Naive thymus-derived CD8-positive, alpha-beta T cell (primary cell): ENCODE data around the gene MAD1L1. TPM values are rescaled to one million over a fixed set of nuclear protein-coding genes. Genes with fewer than 3 reads are reported as not detected.
A peak's percentile ranks its signal among the peaks of the same experiment; 100 is the strongest.
"Not testable (repeated sequence)": the region's sequence is repeated elsewhere in the genome, so short reads cannot be mapped to it uniquely, and the experiment has no call there.

ENCODE experiments used
- ATAC-seq, 2 donors: fragments of 150-1000 bp; cut with Tn5 transposase in 1 of 2; sonication (Bioruptor Pico), chemical (Tn5 transposase) in 1 of 2; 1 replicate in 1 of 2; 2 replicates in 1 of 2; pipeline ENCODE4 v1.10.0; 2021; ENCODE audit warnings: mild to moderate bottlenecking in 2 of 2, moderate library complexity in 2 of 2
- POLR2A ChIA-PET: fragments of 350-600 bp; sonication (Branson Sonifier 250); formaldehyde crosslinking; loops from one replicate; lab custom pipeline; 2021; ENCODE audit warnings: antibody characterized with exemption; lab: Charles Lee
- DNase-seq, 10 donors: peaks; one replicate each; pipeline versions ENCODE4 v3.0.0 to v3.0.0-alpha.2; 2020 to 2022
- H3K27ac Mint-ChIP-seq, 10 donors: one replicate each; pipeline ENCODE4 v1.8.0; 2020 to 2022; ENCODE audit warnings: mild to moderate bottlenecking in 10 of 10, mixed read lengths in 10 of 10, moderate library complexity in 4 of 10, inconsistent platforms in 1 of 10
- H3K27me3 Mint-ChIP-seq, 5 donors: one replicate each; pipeline ENCODE4 v1.8.0; 2021 to 2022; ENCODE audit warnings: mixed read lengths in 5 of 5
- H3K36me3 Mint-ChIP-seq, 3 donors: one replicate each; pipeline ENCODE4 v1.8.0; 2020 to 2022; ENCODE audit warnings: mixed read lengths in 3 of 3, mild to moderate bottlenecking in 2 of 3, inconsistent platforms in 1 of 3
- H3K4me1 Mint-ChIP-seq, 4 donors: one replicate each; pipeline ENCODE4 v1.8.0; 2021 to 2022; ENCODE audit warnings: mixed read lengths in 4 of 4
- H3K4me3 Mint-ChIP-seq, 10 donors: one replicate each; pipeline ENCODE4 v1.8.0; 2020 to 2022; ENCODE audit warnings: mild to moderate bottlenecking in 10 of 10, mixed read lengths in 10 of 10, moderate library complexity in 6 of 10, inconsistent platforms in 1 of 10
- H3K9me3 Mint-ChIP-seq, 9 donors: one replicate each; pipeline ENCODE4 v1.8.0; 2020 to 2022; ENCODE audit warnings: mixed read lengths in 9 of 9, mild to moderate bottlenecking in 3 of 9, inconsistent platforms in 1 of 9, moderate library complexity in 1 of 9
- polyA plus RNA-seq, 3 donors: library from polyadenylated mRNA; unstranded; fragments of 300-500 nt; fragmentation: Illumina TruSeq; gene quantifications; one replicate each; pipeline ENCODE4 v1.2.3, GENCODE V29; 2021
- total RNA-seq, 8 experiments: library from RNA in 2 of 8; stranded (reverse) in 2 of 8; gene quantifications; one replicate each; pipeline ENCODE4 v1.2.3 and lab custom pipeline; 2021 to 2026

MAD1L1 gene
- total and polyA plus RNA-seq, 5 experiments from 2014 or later = 84.5 to 243 (median 146) TPM

GRCh38 chr7:1815551-1816281 lies 417.0 kb downstream of the MAD1L1 start:
- H3K9me3 Mint-ChIP-seq, DNase-seq, H3K4me3 Mint-ChIP-seq, H3K27me3 Mint-ChIP-seq, H3K36me3 Mint-ChIP-seq, ATAC-seq, POLR2A ChIA-PET: not testable (repeated sequence)
- peaks cover 11 to 34% (median 27%) of the 10 kb centered on the region in 4 donors for H3K4me1 Mint-ChIP-seq
- H3K27ac Mint-ChIP-seq = peak overlapping the region in 1 of 10 donors; percentile 27

- H3K36me3 Mint-ChIP-seq = peaks cover 0 to 9% (median 0%) of the 10 kb centered on the region in 3 donors
- H3K27me3 Mint-ChIP-seq = no peaks in the 10 kb centered on the region
- ATAC-seq (no peak), DNase-seq (no peak)
- H3K27ac Mint-ChIP-seq = no peak overlapping the region
- POLR2A ChIA-PET = no interaction called here
- H3K4me1 Mint-ChIP-seq = peaks cover 10 to 28% (median 22%) of the 10 kb centered on the region in 4 donors
- no peaks in the 10 kb centered on the region for H3K9me3 Mint-ChIP-seq
- H3K4me3 Mint-ChIP-seq = no peak overlapping the region
Measured at GRCh38 chr7:1815051-1815481, 417.7 kb downstream of the MAD1L1 start.

DNA sequence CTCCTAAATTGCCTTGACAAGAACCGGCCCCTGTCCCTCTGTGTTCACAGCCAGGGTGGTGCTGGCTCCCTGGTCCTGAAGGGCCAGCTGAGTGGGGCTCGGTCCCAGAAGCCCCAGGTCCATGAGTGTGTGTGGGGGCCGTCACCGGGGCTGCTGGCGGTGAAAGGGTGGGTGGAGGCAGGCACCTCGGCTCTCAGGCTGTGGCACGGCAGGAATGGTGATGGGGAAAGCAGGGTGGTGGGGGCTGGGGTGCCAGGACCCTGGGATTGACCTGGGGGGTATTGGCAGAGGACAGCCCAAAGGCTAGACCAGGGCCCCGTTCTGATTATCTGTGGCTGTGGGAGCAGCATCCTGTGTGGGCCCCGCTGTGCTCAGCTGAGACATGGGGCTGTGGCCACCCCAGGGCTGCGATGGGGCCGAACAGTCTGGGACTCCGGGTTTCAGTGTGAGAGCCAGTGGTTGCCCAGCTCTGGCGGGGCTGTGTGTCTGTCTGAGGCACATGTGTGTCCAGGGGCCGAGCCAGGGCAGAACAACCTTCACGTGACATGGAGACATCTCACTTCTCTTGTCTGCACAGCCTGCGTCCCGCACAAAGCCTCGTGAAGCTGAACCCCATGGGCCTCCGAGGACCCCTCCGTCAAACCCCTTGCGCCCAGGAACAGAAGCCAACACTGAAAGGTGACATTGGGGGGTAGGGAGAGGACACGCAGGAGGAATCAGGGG lies 418.5 kb downstream of the MAD1L1 start:
- H3K9me3 Mint-ChIP-seq = no peaks in the 10 kb centered on the region

DNA sequence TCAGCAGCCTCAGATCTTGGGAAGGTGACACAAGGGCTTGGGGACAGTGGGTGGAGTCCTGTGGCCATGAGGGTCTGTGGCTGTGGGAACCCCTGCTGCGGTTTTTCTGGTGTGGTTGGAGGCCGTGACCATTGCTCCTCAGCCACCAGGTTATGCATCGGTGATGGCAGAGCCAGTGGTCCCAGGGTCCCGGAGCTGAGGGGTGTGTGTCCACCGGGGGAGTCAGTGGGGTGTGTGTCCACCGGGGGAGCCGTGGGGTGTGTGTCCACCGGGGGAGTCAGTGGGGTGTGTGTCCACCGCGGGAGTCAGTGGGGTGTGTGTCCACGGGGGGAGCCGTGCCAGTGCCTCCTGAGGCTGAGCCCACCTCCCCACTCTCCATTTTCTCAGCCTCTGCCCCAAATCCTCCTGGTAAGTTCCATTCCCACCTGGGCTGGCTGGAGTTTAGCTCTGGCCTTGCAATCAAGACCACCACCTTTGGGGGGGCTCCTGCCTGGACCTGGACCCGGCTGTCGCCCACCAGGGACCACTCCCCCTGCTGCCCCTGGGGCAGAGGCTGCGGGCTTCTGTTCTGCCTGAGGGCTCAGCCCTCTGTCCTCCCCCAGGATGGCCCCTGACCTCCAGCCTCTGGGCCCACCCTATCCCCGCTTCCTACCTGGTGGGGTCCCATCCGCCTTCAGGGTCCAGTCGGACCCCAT lies 419.2 kb downstream of the MAD1L1 start:
- ATAC-seq (no peak), DNase-seq (no peak)
- Mint-ChIP-seq H3K9me3 (no peaks in the 10 kb centered on the region), H3K36me3 (peaks cover 0 to 9% (median 0%) of the 10 kb centered on the region in 3 donors), H3K27ac (peak overlapping the region in 1 of 10 donors; percentile 87), H3K27me3 (no peaks in the 10 kb centered on the region), H3K4me3 (no peak overlapping the region), H3K4me1 (peaks cover 0 to 15% (median 8%) of the 10 kb centered on the region in 4 donors)
- POLR2A ChIA-PET = no interaction called here

More for the DNA sequence above, 418.5 kb downstream of the MAD1L1 start:
- Mint-ChIP-seq H3K27me3 (no peaks in the 10 kb centered on the region), H3K4me1 (peaks cover 4 to 20% (median 14%) of the 10 kb centered on the region in 4 donors), H3K4me3 (no peak overlapping the region), H3K27ac (peak overlapping the region in 2 of 10 donors; percentile 29), H3K36me3 (peaks cover 0 to 9% (median 0%) of the 10 kb centered on the region in 3 donors)
- ATAC-seq (no peak), DNase-seq (no peak)
- POLR2A ChIA-PET = no interaction called here

- Mint-ChIP-seq H3K4me1 (peaks cover 1 to 8% (median 6%) of the 10 kb centered on the region in 4 donors), H3K9me3 (no peaks in the 10 kb centered on the region), H3K27me3 (no peaks in the 10 kb centered on the region), H3K4me3 (no peak overlapping the region), H3K27ac (peak overlapping the region in 1 of 10 donors; percentile 87), H3K36me3 (peaks cover 0 to 9% (median 0%) of the 10 kb centered on the region in 3 donors)
- POLR2A ChIA-PET = no interaction called here
- ATAC-seq (peak in 1 of 2 donors; percentile 65), DNase-seq (peak in 2 of 10 donors; percentile 18 to 33)
Measured at GRCh38 chr7:1812509-1813393, 420.0 kb downstream of the MAD1L1 start.

GRCh38 chr7:1811850-1812508 lies 420.8 kb downstream of the MAD1L1 start:
- Mint-ChIP-seq H3K27me3 (no peaks in the 10 kb centered on the region), H3K27ac (peak overlapping the region in 1 of 10 donors; percentile 43), H3K4me3 (no peak overlapping the region), H3K4me1 (peaks cover 1 to 7% (median 6%) of the 10 kb centered on the region in 4 donors), H3K9me3 (no peaks in the 10 kb centered on the region), H3K36me3 (peaks cover 0 to 9% (median 0%) of the 10 kb centered on the region in 3 donors)
- DNase-seq (no peak), ATAC-seq (no peak)
- POLR2A ChIA-PET = no interaction called here

- ATAC-seq (no peak), DNase-seq (no peak)
- Mint-ChIP-seq H3K27ac (peak overlapping the region in 4 of 10 donors; percentile 14 to 76 (median 30)), H3K4me3 (no peak overlapping the region), H3K36me3 (peaks cover 0 to 6% (median 0%) of the 10 kb centered on the region in 3 donors), H3K9me3 (no peaks in the 10 kb centered on the region), H3K27me3 (no peaks in the 10 kb centered on the region), H3K4me1 (peaks cover 0 to 7% (median 4%) of the 10 kb centered on the region in 4 donors)
- POLR2A ChIA-PET = interaction anchor here (0.6 kb wide), 1 partner anchor 537 kb away, joined by 3 read pairs; no protein-coding TSS in a partner anchor
Measured at GRCh38 chr7:1810961-1811849, 421.5 kb downstream of the MAD1L1 start.

DNA sequence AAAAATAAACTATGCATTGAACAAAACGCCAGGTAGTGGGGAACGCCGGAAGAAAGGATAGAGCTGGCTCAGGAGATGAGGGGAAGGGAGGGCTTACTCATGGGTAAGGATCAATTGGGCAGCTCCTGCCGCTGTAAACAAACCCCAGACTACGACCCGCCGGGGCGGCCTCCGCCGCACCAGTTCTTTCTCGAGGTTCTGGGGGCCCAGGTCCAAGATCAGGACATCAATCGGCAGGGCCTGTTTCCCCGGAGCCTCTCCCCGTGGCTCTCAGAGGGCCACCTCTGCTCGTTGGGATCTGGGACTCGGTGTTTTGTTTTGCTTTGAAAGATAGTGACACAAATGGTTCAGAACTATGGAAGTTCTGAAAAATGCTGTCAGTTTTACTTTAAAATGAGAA lies 422.2 kb downstream of the MAD1L1 start:
- no peak overlapping the region for H3K4me3 Mint-ChIP-seq
- POLR2A ChIA-PET = interaction anchor here (0.6 kb wide), 1 partner anchor 538 kb away, joined by 3 read pairs; no protein-coding TSS in a partner anchor
- no peak for ATAC-seq
- peak overlapping the region in 1 of 10 donors; percentile 46 for H3K27ac Mint-ChIP-seq
- peaks cover 0 to 6% (median 0%) of the 10 kb centered on the region in 3 donors for H3K36me3 Mint-ChIP-seq
- H3K9me3 Mint-ChIP-seq = no peaks in the 10 kb centered on the region
- no peaks in the 10 kb centered on the region for H3K27me3 Mint-ChIP-seq
- no peak for DNase-seq
- peaks cover 0 to 7% (median 4%) of the 10 kb centered on the region in 4 donors for H3K4me1 Mint-ChIP-seq

- H3K9me3 Mint-ChIP-seq = no peaks in the 10 kb centered on the region
- H3K27ac Mint-ChIP-seq = no peak overlapping the region
- peaks cover 0 to 6% (median 0%) of the 10 kb centered on the region in 3 donors for H3K36me3 Mint-ChIP-seq
- DNase-seq (no peak), ATAC-seq (no peak)
- peaks cover 0 to 7% (median 4%) of the 10 kb centered on the region in 4 donors for H3K4me1 Mint-ChIP-seq
- H3K4me3 Mint-ChIP-seq = no peak overlapping the region
- POLR2A ChIA-PET = no interaction called here
- no peaks in the 10 kb centered on the region for H3K27me3 Mint-ChIP-seq
Measured at GRCh38 chr7:1809601-1810258, 423.0 kb downstream of the MAD1L1 start.

DNA sequence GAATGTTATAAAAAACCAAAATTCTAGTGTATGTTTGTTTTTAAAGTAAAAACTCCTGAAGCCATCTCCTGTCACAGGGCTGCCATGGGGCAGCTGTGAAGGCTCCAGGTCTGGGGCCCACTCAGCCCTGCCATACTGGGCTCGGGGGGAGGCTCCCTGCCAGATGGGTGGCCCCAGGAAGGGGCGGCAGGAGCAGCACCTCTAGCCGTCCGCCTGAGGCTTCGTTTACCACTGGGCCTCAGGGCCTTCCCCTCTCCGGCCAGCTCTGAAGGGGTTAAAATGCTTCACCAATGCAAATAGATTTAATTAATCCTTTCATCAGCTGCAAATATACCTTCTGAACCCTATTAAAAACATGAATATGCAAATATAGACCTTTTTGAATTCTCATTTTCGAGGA lies 423.7 kb downstream of the MAD1L1 start:
- H3K4me3 Mint-ChIP-seq = no peak overlapping the region
- no peak overlapping the region for H3K27ac Mint-ChIP-seq
- DNase-seq (no peak), ATAC-seq (no peak)
- peaks cover 0 to under 1% (median 0%) of the 10 kb centered on the region in 5 donors for H3K27me3 Mint-ChIP-seq
- H3K36me3 Mint-ChIP-seq = peaks cover 0 to 3% (median 0%) of the 10 kb centered on the region in 3 donors
- peaks cover 0 to 7% (median 4%) of the 10 kb centered on the region in 4 donors for H3K4me1 Mint-ChIP-seq
- POLR2A ChIA-PET = no interaction called here
- H3K9me3 Mint-ChIP-seq = no peaks in the 10 kb centered on the region
